Activated naive CD8-positive, alpha-beta T cell (primary cell): ENCODE results near the gene CLEC19A.

Experiments
- H3K27ac Mint-ChIP-seq: one replicate; pipeline ENCODE4 v1.8.0; 2021; ENCODE audit warnings: mixed read lengths
- H3K27me3 Mint-ChIP-seq: one replicate; pipeline ENCODE4 v1.8.0; 2021; ENCODE audit warnings: mixed read lengths
- H3K36me3 Mint-ChIP-seq: one replicate; pipeline ENCODE4 v1.8.0; 2021; ENCODE audit warnings: mixed read lengths
- H3K4me1 Mint-ChIP-seq: one replicate; pipeline ENCODE4 v1.8.0; 2021; ENCODE audit warnings: low read depth, mixed read lengths
- H3K4me3 Mint-ChIP-seq: one replicate; pipeline ENCODE4 v1.8.0; 2021; ENCODE audit warnings: mild to moderate bottlenecking, mixed read lengths
- H3K9me3 Mint-ChIP-seq: one replicate; pipeline ENCODE4 v1.8.0; 2021; ENCODE audit warnings: low read depth, mixed read lengths

The CLEC19A gene

GRCh38 chr16:19330841-19331397 is 45.4 kb downstream of the CLEC19A start:
- H3K36me3 Mint-ChIP-seq = no peaks in the 10 kb centered on the region
- H3K9me3 Mint-ChIP-seq = no peaks in the 10 kb centered on the region
- H3K4me1 Mint-ChIP-seq = no peaks in the 10 kb centered on the region
- H3K27me3 Mint-ChIP-seq = peaks cover 5% of the 10 kb centered on the region
- no peak overlapping the region for H3K4me3 Mint-ChIP-seq
- no peak overlapping the region for H3K27ac Mint-ChIP-seq

GRCh38 chr16:19331794-19332193 is 46.3 kb downstream of the CLEC19A start:
- no peak overlapping the region for H3K27ac Mint-ChIP-seq
- H3K9me3 Mint-ChIP-seq = no peaks in the 10 kb centered on the region

GRCh38 chr16:19338335-19338734 is 52.8 kb downstream of the CLEC19A start:
- no peaks in the 10 kb centered on the region for H3K4me1 Mint-ChIP-seq
- H3K27me3 Mint-ChIP-seq = peaks cover 2% of the 10 kb centered on the region
- no peaks in the 10 kb centered on the region for H3K9me3 Mint-ChIP-seq
- H3K36me3 Mint-ChIP-seq = no peaks in the 10 kb centered on the region
- H3K4me3 Mint-ChIP-seq = no peak overlapping the region
- no peak overlapping the region for H3K27ac Mint-ChIP-seq

More at GRCh38 chr16:19331794-19332193, 46.3 kb downstream of the CLEC19A start:
- Mint-ChIP-seq H3K36me3 (no peaks in the 10 kb centered on the region), H3K4me1 (no peaks in the 10 kb centered on the region), H3K27me3 (peaks cover 1% of the 10 kb centered on the region), H3K4me3 (no peak overlapping the region)

GRCh38 chr16:19344224-19344801 is 58.8 kb downstream of the CLEC19A start:
- Mint-ChIP-seq H3K27me3 (peaks cover 13% of the 10 kb centered on the region), H3K36me3 (no peaks in the 10 kb centered on the region), H3K9me3 (no peaks in the 10 kb centered on the region), H3K27ac (no peak overlapping the region), H3K4me1 (no peaks in the 10 kb centered on the region), H3K4me3 (no peak overlapping the region)

DNA sequence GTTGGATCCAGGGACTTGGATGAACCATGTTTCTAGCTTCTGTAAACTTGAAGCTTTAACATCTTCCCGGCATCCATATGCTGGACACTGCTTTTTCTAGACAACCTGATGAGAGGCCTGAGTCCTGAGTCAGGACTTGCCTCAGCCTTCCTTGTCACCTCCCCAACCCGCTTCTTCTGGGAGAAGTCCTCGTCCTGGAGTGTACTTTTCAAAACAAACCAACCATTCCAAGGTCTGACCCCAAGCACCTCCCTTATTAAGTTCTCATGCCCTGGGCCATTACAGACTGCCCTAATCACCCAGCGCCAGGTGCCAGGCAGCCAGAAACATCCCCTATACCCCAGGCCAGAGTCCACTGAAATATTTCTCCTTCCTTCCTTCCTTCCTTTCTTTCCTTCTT is 59.4 kb downstream of the CLEC19A start:
- Mint-ChIP-seq H3K4me3 (no peak overlapping the region), H3K27me3 (peaks cover 13% of the 10 kb centered on the region), H3K36me3 (no peaks in the 10 kb centered on the region), H3K9me3 (no peaks in the 10 kb centered on the region), H3K4me1 (no peaks in the 10 kb centered on the region), H3K27ac (no peak overlapping the region)

GRCh38 chr16:19346335-19346922 is 60.9 kb downstream of the CLEC19A start:
- no peak overlapping the region for H3K27ac Mint-ChIP-seq
- H3K27me3 Mint-ChIP-seq = peaks cover 13% of the 10 kb centered on the region
- H3K9me3 Mint-ChIP-seq = no peaks in the 10 kb centered on the region
- no peak overlapping the region for H3K4me3 Mint-ChIP-seq
- no peaks in the 10 kb centered on the region for H3K4me1 Mint-ChIP-seq
- H3K36me3 Mint-ChIP-seq = no peaks in the 10 kb centered on the region

DNA sequence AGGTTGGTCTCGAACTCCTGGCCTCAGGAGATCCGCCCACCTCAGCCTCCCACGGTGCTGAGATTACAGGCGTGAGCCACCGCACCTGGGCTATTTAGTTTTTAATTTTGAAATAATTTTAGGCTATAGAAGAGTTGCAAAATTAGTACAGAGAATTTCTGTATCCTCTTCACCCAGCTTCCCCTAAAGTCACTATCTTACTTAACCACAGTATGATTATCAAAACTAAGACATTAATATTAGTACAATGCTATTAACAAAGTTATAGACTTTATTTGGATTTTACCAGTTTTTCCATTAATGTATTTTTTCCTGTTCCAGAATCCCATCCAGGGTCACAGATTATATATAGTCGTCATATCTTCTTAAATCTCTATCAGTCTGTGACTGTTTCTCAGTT is 62.6 kb downstream of the CLEC19A start:
- Mint-ChIP-seq H3K27ac (no peak overlapping the region), H3K4me3 (no peak overlapping the region), H3K27me3 (peaks cover 11% of the 10 kb centered on the region), H3K36me3 (no peaks in the 10 kb centered on the region), H3K9me3 (no peaks in the 10 kb centered on the region), H3K4me1 (no peaks in the 10 kb centered on the region)

DNA sequence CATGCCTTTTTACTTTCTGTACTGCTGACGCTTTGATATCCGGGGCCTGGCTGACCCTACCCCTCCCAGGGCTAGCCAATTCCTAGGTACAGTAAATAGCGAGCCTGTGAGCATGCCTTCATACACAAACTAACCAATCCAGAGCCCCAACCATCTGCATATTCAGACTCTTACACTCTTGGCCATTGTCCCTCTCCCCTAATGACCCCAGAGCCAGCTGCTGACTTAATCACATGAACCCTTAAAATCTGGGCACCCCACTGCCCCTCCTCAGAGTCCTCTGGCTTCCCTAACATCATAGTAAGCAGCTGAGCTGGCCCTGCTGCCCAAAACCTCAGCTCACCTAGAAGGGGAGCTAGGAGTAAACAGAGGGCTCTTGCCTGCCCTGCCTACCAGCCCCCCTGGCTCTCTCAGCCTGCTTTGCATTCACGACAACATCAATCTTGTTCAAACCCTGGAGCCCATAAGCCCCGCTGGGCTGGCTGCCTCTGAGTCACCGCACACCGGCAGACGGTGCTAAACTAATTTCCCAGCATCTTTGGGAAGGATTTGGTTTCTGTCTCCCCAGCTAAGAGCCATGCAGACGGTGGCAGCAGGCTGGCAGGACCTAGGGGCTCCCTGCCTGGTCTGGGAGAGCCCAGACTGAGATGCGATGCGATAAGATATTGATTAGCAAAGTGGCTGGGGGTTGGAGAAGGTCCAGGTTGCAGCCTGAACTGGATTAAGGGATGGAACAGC is 63.2 kb downstream of the CLEC19A start:
- no peak overlapping the region for H3K27ac Mint-ChIP-seq

DNA sequence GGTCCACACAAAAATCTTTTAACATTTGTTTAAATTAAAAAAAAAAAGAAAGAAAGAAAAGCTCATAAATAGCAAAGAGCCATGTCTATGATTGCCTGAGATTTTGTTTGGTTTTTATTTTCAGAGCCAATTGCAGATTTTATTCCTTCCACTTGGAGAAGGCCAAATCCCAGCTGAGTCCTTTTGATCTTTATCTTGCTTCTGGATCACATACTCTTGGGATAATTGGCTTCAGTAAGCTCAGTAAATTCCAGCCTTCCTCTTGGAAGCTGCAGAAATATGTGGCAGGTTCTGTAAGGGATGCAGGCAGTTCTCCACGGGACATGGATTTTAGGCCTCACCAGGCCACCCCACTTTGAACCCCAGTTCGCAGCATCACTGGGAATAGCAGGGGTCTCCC is 68.8 kb downstream of the CLEC19A start:
- H3K27me3 Mint-ChIP-seq = peaks cover 2% of the 10 kb centered on the region

More for the DNA sequence above, 63.2 kb downstream of the CLEC19A start:
- Mint-ChIP-seq H3K27me3 (peaks cover 11% of the 10 kb centered on the region), H3K4me3 (no peak overlapping the region), H3K36me3 (no peaks in the 10 kb centered on the region), H3K4me1 (no peaks in the 10 kb centered on the region), H3K9me3 (no peaks in the 10 kb centered on the region)

DNA sequence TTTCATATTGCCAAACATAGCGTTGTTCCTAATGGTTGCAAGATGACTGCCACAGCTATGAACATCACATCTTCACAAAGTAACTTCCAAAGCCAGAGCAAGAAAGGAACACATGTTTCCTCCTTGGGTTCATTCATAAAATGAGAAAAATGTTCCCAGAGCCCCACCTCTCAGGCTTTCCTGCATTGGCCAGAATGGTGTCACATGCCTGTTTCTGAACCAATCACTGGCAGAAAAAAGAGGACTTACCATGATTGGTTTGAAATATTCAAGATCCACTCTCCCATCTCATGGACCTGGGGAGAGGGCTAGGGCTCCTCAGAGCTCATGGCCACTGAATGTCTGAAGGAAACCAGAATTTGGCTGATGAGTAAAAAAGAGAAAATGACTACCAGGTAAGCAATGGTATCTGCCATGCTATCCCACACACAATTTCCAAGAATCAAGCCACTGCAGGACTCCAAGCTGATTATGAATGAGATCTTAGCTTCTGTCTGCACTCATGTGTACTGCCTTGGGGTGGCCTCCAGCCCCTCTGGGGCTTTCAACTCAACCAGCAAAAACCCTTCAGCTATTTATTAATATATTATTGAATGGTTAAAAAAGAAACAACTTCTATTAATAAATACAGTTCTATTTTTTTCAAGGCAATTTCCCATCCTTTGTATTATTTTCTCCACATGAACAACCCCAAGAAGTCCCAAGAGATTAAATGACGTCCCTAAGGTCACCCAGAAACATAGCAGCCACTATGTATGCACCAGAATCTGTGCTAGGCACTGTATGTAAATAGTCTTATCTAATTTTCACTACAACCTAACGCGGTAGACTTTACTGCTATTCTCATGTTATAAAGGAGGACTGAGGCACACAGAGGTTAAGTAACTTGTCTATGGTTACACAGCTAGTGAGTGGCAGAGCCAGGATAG is 70.8 kb downstream of the CLEC19A start:
- H3K9me3 Mint-ChIP-seq = no peaks in the 10 kb centered on the region
- H3K27me3 Mint-ChIP-seq = peaks cover 2% of the 10 kb centered on the region
- H3K36me3 Mint-ChIP-seq = no peaks in the 10 kb centered on the region
- H3K27ac Mint-ChIP-seq = no peak overlapping the region
- H3K4me1 Mint-ChIP-seq = no peaks in the 10 kb centered on the region
- H3K4me3 Mint-ChIP-seq = no peak overlapping the region

More for the DNA sequence above, 68.8 kb downstream of the CLEC19A start:
- Mint-ChIP-seq H3K4me1 (no peaks in the 10 kb centered on the region), H3K4me3 (no peak overlapping the region), H3K9me3 (no peaks in the 10 kb centered on the region), H3K27ac (no peak overlapping the region), H3K36me3 (no peaks in the 10 kb centered on the region)

- Mint-ChIP-seq H3K9me3 (no peaks in the 10 kb centered on the region), H3K4me1 (no peaks in the 10 kb centered on the region)
These were observed 74.0 kb downstream of the CLEC19A start for GRCh38 chr16:19359556-19359955.

More at GRCh38 chr16:19359556-19359955, 74.0 kb downstream of the CLEC19A start:
- Mint-ChIP-seq H3K4me3 (no peak overlapping the region), H3K27ac (no peak overlapping the region), H3K27me3 (peaks cover 2% of the 10 kb centered on the region), H3K36me3 (no peaks in the 10 kb centered on the region)
